Measurements from ENCODE around the gene EEF2K. TPM values are rescaled to one million over a fixed set of nuclear protein-coding genes. Genes with fewer than 3 reads are reported as not detected.
A peak's percentile ranks its signal among the peaks of the same experiment; 100 is the strongest.

The EEF2K gene
- total and polyA plus RNA-seq, 2 of the 13 experiments (the other 11 are each of a cell fraction or from before 2014, with no cell fraction given): 22.0 to 23.8 TPM

GRCh38 chr16:22315979-22316378 lies 109.9 kb downstream of the EEF2K start (continued):
- TF ChIP-seq, protein P1, sequence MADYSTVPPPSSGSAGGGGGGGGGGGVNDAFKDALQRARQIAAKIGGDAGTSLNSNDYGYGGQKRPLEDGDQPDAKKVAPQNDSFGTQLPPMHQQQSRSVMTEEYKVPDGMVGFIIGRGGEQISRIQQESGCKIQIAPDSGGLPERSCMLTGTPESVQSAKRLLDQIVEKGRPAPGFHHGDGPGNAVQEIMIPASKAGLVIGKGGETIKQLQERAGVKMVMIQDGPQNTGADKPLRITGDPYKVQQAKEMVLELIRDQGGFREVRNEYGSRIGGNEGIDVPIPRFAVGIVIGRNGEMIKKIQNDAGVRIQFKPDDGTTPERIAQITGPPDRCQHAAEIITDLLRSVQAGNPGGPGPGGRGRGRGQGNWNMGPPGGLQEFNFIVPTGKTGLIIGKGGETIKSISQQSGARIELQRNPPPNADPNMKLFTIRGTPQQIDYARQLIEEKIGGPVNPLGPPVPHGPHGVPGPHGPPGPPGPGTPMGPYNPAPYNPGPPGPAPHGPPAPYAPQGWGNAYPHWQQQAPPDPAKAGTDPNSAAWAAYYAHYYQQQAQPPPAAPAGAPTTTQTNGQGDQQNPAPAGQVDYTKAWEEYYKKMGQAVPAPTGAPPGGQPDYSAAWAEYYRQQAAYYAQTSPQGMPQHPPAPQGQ (CRISPR knock-in tag; IDR thresholded peaks at IDR 0.05; ENCODE audit: borderline replicate concordance): no peak
- no peak for TF ChIP-seq DMTF1 (CRISPR knock-in tag; IDR thresholded peaks at IDR 0.05)
- no peak for TF ChIP-seq ETS1 (CRISPR knock-in tag; IDR thresholded peaks at IDR 0.05)
- no peak for TF ChIP-seq ZNF205 (CRISPR knock-in tag; IDR thresholded peaks at IDR 0.05)
- no peak for TF ChIP-seq PAX8 (CRISPR knock-in tag; IDR thresholded peaks at IDR 0.05; ENCODE audit: borderline replicate concordance)
- TF ChIP-seq FOXO4 (CRISPR knock-in tag; conservative IDR thresholded peaks at IDR 0.05): no peak
- TF ChIP-seq ELF4 (CRISPR knock-in tag; IDR thresholded peaks at IDR 0.05; ENCODE audit: borderline replicate concordance): no peak
- peak; percentile 60 for TF ChIP-seq ZFP36 (IDR thresholded peaks at IDR 0.05; ENCODE audit: borderline replicate concordance, low read depth, low read length, partially characterized antibody)
- TF ChIP-seq SKI (IDR thresholded peaks at IDR 0.05; ENCODE audit: partially characterized antibody): no peak
- peak; percentile 61; the same call in 1 of the 2 replicates for TF ChIP-seq ZMYM3 (CRISPR knock-in tag; IDR thresholded peaks at IDR 0.05)
- TF ChIP-seq PRPF4 (IDR thresholded peaks at IDR 0.05; ENCODE audit: low read depth, low read length, poor library complexity, severe bottlenecking): no peak
- TF ChIP-seq NCOA5 (CRISPR knock-in tag; IDR thresholded peaks at IDR 0.05): no peak

All from HepG2 (cell line).